ENCODE results near the gene ASTN2.

Gene ASTN2

GRCh38 chr9:116726602-116727001 is 688.3 kb downstream of the ASTN2 start:
- no peak overlapping the region for H3K4me3 ChIP-seq (ENCODE audit: low read depth, low read length)
- TF ChIP-seq CTCF (IDR thresholded peaks at IDR 0.05; ENCODE audit: low read depth, low read length), result no peak

- TF ChIP-seq CTCF (IDR thresholded peaks at IDR 0.05; ENCODE audit: low read depth, low read length), result no peak
Measured at GRCh38 chr9:116724123-116724522, 690.7 kb downstream of the ASTN2 start.

GRCh38 chr9:116721944-116722343 is 692.9 kb downstream of the ASTN2 start:
- no peak for TF ChIP-seq CTCF (IDR thresholded peaks at IDR 0.05; ENCODE audit: low read depth, low read length)
- H3K4me3 ChIP-seq (ENCODE audit: low read depth, low read length), result no peak overlapping the region

More at GRCh38 chr9:116724123-116724522, 690.7 kb downstream of the ASTN2 start:
- no peak overlapping the region for H3K4me3 ChIP-seq (ENCODE audit: low read depth, low read length)

- H3K4me3 ChIP-seq (ENCODE audit: low read depth, low read length), result no peak overlapping the region
- TF ChIP-seq CTCF (IDR thresholded peaks at IDR 0.05; ENCODE audit: low read depth, low read length), result no peak
Measured at GRCh38 chr9:116721411-116721810, 693.4 kb downstream of the ASTN2 start.

GRCh38 chr9:116720111-116720510 is 694.7 kb downstream of the ASTN2 start:
- TF ChIP-seq CTCF (IDR thresholded peaks at IDR 0.05; ENCODE audit: low read depth, low read length), result no peak
- no peak overlapping the region for H3K4me3 ChIP-seq (ENCODE audit: low read depth, low read length)

GRCh38 chr9:116718111-116718510 is 696.7 kb downstream of the ASTN2 start:
- no peak for TF ChIP-seq CTCF (IDR thresholded peaks at IDR 0.05; ENCODE audit: low read depth, low read length)
- no peak overlapping the region for H3K4me3 ChIP-seq (ENCODE audit: low read depth, low read length)

GRCh38 chr9:116717150-116717549 is 697.7 kb downstream of the ASTN2 start:
- no peak for TF ChIP-seq CTCF (IDR thresholded peaks at IDR 0.05; ENCODE audit: low read depth, low read length)
- no peak overlapping the region for H3K4me3 ChIP-seq (ENCODE audit: low read depth, low read length)
